HepG2 (cell line): ENCODE results near the gene TOX2. TPM values are rescaled to one million over a fixed set of nuclear protein-coding genes. Genes with fewer than 3 reads are reported as not detected.

ENCODE experiments used
- ATAC-seq: fragments of 200-7000 bp; cut with Tn5 transposase; 3 replicates; pipeline ENCODE4 v1.9.1; 2020; ENCODE audit warnings: mild to moderate bottlenecking, moderate library complexity
- BruUV-seq: library from RNA; stranded (reverse); fragments of 400-500 nt; replicated peaks from 2 replicates; lab custom pipeline; 2021; lab: Mats Ljungman, UMichigan
- CTCF ChIA-PET: fragments of 300-600 bp; formaldehyde crosslinking; extraction: SDS; loops from one replicate; lab custom pipeline; 2021; ENCODE audit warnings: low total read pairs, inconsistent platforms, low intra/inter-chr PET ratio; lab: Yijun Ruan, JAX
- POLR2A ChIA-PET: fragments of 350-600 bp; sonication (Branson Sonifier 250); formaldehyde crosslinking; loops from one replicate; lab custom pipeline; 2020; ENCODE audit warnings: antibody characterized with exemption, inconsistent platforms; lab: Yijun Ruan, JAX
- DNase-seq: peaks from one replicate; pipeline ENCODE4 v3.0.0-alpha.2; 2015; ENCODE audit warnings: low spot score
- FAIRE-seq: peaks from 3 replicates; lab custom pipeline; 2011; peaks lifted over from hg19 to GRCh38; lab: Jason Lieb, UNC
- H2AFZ ChIP-seq: one replicate; pipeline ENCODE4 v1.6.1; 2011; ENCODE audit warnings: low read length, inconsistent platforms
- H3K27ac ChIP-seq: fragments of 300-600 bp; 3 replicates; pipeline ENCODE4 v1.8.0; 2011; ENCODE audit warnings: mixed run types, mild to moderate bottlenecking, mixed read lengths, low read length, inconsistent platforms; ENCODE audit not compliant: insufficient read depth; ENCODE audit errors: extremely low read length
- H3K27me3 ChIP-seq, 2 experiments: fragments of 200-600 bp in 1 of 2; 2 replicates in 1 of 2; 3 replicates in 1 of 2; pipeline versions ENCODE4 v1.6.0 to v1.8.0; 2011; ENCODE audit warnings: low read length in 2 of 2, mild to moderate bottlenecking in 2 of 2, moderate library complexity in 2 of 2, inconsistent platforms in 1 of 2; ENCODE audit not compliant: insufficient read depth in 2 of 2, control insufficient read depth in 1 of 2
- H3K36me3 ChIP-seq, 2 experiments: fragments of 200-600 bp in 1 of 2; replicated peaks in 1 of 2; 2 replicates in 1 of 2; 3 replicates in 1 of 2; pipeline versions ENCODE4 v1.5.1 to v1.8.0; 2011; ENCODE audit warnings: low read length in 2 of 2, inconsistent platforms in 1 of 2; ENCODE audit not compliant: insufficient read depth in 2 of 2, control insufficient read depth in 1 of 2
- H3K4me1 ChIP-seq: 2 replicates; pipeline ENCODE4 v1.5.1; 2012; ENCODE audit warnings: low read length, inconsistent platforms; ENCODE audit not compliant: insufficient read depth
- H3K4me2 ChIP-seq: 2 replicates; pipeline ENCODE4 v1.6.0; 2011; ENCODE audit warnings: low read depth, low read length, inconsistent platforms
- H3K4me3 ChIP-seq, 3 experiments: fragments of 200-600 bp in 1 of 3; sonication (generic), shearing (Covaris generic) in 1 of 3; replicated peaks in 1 of 3; 2 replicates each; pipeline ENCODE4 v1.5.1; 2011 to 2016; ENCODE audit warnings: low read length in 3 of 3, inconsistent platforms in 2 of 3, low read depth in 2 of 3, mild to moderate bottlenecking in 2 of 3, control low read depth in 1 of 3, mixed read lengths in 1 of 3; ENCODE audit not compliant: insufficient read depth in 1 of 3
- H3K79me2 ChIP-seq: one replicate; pipeline ENCODE4 v1.6.1; 2011; ENCODE audit warnings: low read length, inconsistent platforms; ENCODE audit not compliant: insufficient read depth
- H3K9ac ChIP-seq: 2 replicates; pipeline ENCODE4 v1.6.0; 2011; ENCODE audit warnings: mild to moderate bottlenecking, low read depth, low read length, inconsistent platforms; ENCODE audit not compliant: insufficient read depth
- H3K9me3 ChIP-seq: 2 replicates; pipeline ENCODE4 v1.5.1; 2012; ENCODE audit warnings: mild to moderate bottlenecking, low read length
- H4K20me1 ChIP-seq: 2 replicates; pipeline ENCODE4 v1.6.0; 2011; ENCODE audit warnings: inconsistent platforms, mild to moderate bottlenecking, low read length, moderate library complexity; ENCODE audit not compliant: insufficient read depth
- CEBPG ChIP-seq: IDR thresholded peaks from 2 replicates; pipeline ENCODE4 v1.6.1; 2016
- JARID2 ChIP-seq: sonication (generic); formaldehyde crosslinking; IDR thresholded peaks from 2 replicates; pipeline ENCODE4 v1.8.1; 2023; ENCODE audit warnings: missing genetic modification reagents, inconsistent platforms; ENCODE audit not compliant: insufficient replicate concordance
- KLF13 ChIP-seq: sonication (generic); formaldehyde crosslinking; IDR thresholded peaks from 2 replicates; pipeline ENCODE4 v1.4.0; 2020; ENCODE audit warnings: mild to moderate bottlenecking, missing genetic modification reagents
- MLLT10 ChIP-seq: sonication (generic); formaldehyde crosslinking; IDR thresholded peaks from 2 replicates; pipeline ENCODE4 v1.4.0; 2020; ENCODE audit warnings: missing genetic modification reagents
- SALL1 ChIP-seq: sonication (generic); formaldehyde crosslinking; IDR thresholded peaks from 2 replicates; pipeline ENCODE4 v1.8.0; 2022; ENCODE audit warnings: mild to moderate bottlenecking, missing genetic modification reagents
- U2AF1 ChIP-seq: fragments of 200-400 bp; formaldehyde crosslinking; optimal IDR thresholded peaks from 2 replicates; pipeline ENCODE3; 2017; ENCODE audit warnings: mild to moderate bottlenecking, low read depth, low read length
- ZC3H13 ChIP-seq: sonication (generic); formaldehyde crosslinking; IDR thresholded peaks from 2 replicates; pipeline ENCODE4 v1.8.1; 2023; ENCODE audit warnings: mild to moderate bottlenecking, missing genetic modification reagents, moderate library complexity
- ZFP1 ChIP-seq: IDR thresholded peaks from 2 replicates; pipeline ENCODE4 v1.6.1; 2016
- ZNF136 ChIP-seq: sonication (generic); formaldehyde crosslinking; IDR thresholded peaks from 2 replicates; pipeline ENCODE4 v1.8.1; 2022; ENCODE audit warnings: low read depth, mild to moderate bottlenecking, moderate library complexity, missing genetic modification reagents
- ZNF234 ChIP-seq: sonication (generic); formaldehyde crosslinking; conservative IDR thresholded peaks from 2 replicates; pipeline ENCODE4 v1.5.1; 2020; ENCODE audit warnings: mild to moderate bottlenecking, missing genetic modification reagents
- ZNF749 ChIP-seq: sonication (generic); formaldehyde crosslinking; IDR thresholded peaks from 2 replicates; pipeline ENCODE4 v1.8.0; 2022; ENCODE audit warnings: mild to moderate bottlenecking, missing genetic modification reagents, moderate library complexity, borderline replicate concordance
- ZNF788 ChIP-seq: sonication (generic); formaldehyde crosslinking; IDR thresholded peaks from 2 replicates; pipeline ENCODE4 v1.5.0; 2020; ENCODE audit warnings: mild to moderate bottlenecking, missing genetic modification reagents, borderline replicate concordance
- ZSCAN29 ChIP-seq: sonication (generic); formaldehyde crosslinking; conservative IDR thresholded peaks from 2 replicates; pipeline ENCODE4 v1.4.0; 2020; ENCODE audit warnings: mild to moderate bottlenecking, missing genetic modification reagents
- WGBS: methylation state at CpG from one replicate; pipeline ENCODE4 v1.1.6; 2017; ENCODE audit warnings: low lambda C conversion rate; 5-methylcytosine and 5-hydroxymethylcytosine counted together
- in situ Hi-C: cut with HindIII; loops from 2 replicates; pipeline ENCODE4 v1.10.0; 2017; ENCODE audit warnings: low pct_unique_long_range_greater_than_20kb; ENCODE audit not compliant: extremely low pct_ligation_motif_present
- intact Hi-C: fragments of 100-400 bp; cut with micrococcal nuclease; formaldehyde crosslinking; loops from one replicate; pipeline ENCODE4 v1.10.0; 2022; ENCODE audit not compliant: unreplicated experiment
- polyA plus RNA-seq, 8 experiments: library from polyadenylated mRNA; depleted of rRNA in 3 of 8; stranded (reverse) in 7 of 8; unstranded in 1 of 8; fragments of >200 nt; fragmentation: Illumina TruSeq in 4 of 8; extraction: Trizol in 4 of 8; gene quantifications; 2 replicates each; pipeline versions ENCODE4 v1.2.1 to v1.2.3, GENCODE V29; 2011 to 2016; ENCODE audit warnings: low read depth in 4 of 8, missing spikeins in 1 of 8, mixed read lengths in 1 of 8; ENCODE audit not compliant: insufficient read depth in 1 of 8
- total RNA-seq, 5 experiments: library from RNA; depleted of rRNA; stranded (reverse); fragments of >200 nt; fragmentation: Illumina TruSeq; extraction: Trizol; gene quantifications; 2 replicates each; pipeline ENCODE4 v1.2.3, GENCODE V29; 2016; ENCODE audit warnings: low read depth in 1 of 5
- TF ChIP-seq, protein P1 (sequence below): sonication (generic); formaldehyde crosslinking; IDR thresholded peaks from 2 replicates; pipeline ENCODE4 v1.5.0; 2020; ENCODE audit warnings: missing genetic modification reagents
- TF ChIP-seq, protein P2 (sequence below): sonication (generic); formaldehyde crosslinking; IDR thresholded peaks from 2 replicates; pipeline ENCODE4 v1.8.0; 2022; ENCODE audit warnings: missing genetic modification reagents, mild to moderate bottlenecking, moderate library complexity, borderline replicate concordance

TOX2 gene
- total and polyA plus RNA-seq, 2 of the 13 experiments (the other 11 are each of a cell fraction or from before 2014, with no cell fraction given): not detected

DNA sequence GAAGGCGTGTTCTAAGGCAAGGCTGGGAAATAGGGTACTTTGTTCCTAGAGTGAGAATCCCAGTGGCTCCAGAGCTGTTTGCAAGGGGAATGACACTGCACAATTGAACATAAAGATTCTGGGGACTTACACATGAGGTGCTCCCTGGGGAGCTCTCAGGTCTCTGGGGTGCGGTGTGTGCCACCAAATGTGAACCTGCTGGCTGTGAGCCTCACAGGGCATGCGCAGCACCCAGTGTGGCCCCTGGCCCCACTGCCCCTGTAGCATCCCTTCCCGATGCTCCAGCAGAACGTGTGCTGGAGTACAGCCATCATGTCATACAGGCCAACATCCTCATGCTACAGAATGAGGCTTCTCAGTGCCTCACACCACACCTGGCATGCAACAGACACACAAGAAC, 68.2 kb downstream of the TOX2 start:
- H3K27me3 ChIP-seq: peaks cover 2 to 3% of the 10 kb centered on the region in 2 experiments; a peak in 2 of 5 replicates
- H3K27ac ChIP-seq: no peak overlapping the region
- ChIA-PET CTCF (no interaction called here), POLR2A (no interaction called here)
- FAIRE-seq (no peak), ATAC-seq (peak; percentile 23; the same call in 1 of the 3 replicates), DNase-seq (no peak)
- H3K4me1 ChIP-seq: no peaks in the 10 kb centered on the region
- H3K79me2 ChIP-seq: no peaks in the 10 kb centered on the region
- intact Hi-C loops (no loop called here), in situ Hi-C loops (no loop called here)
- WGBS: 5% methylated on average over 3 of the region's 5 CpGs
- H2AFZ ChIP-seq: no peak overlapping the region
- no peak overlapping the region for H3K4me3 ChIP-seq
- no peaks in the 10 kb centered on the region for H3K36me3 ChIP-seq
- H3K4me2 ChIP-seq: no peak overlapping the region
- no peaks in the 10 kb centered on the region; the same call in 1 of the 2 replicates for H4K20me1 ChIP-seq
- H3K9ac ChIP-seq: no peak overlapping the region
- TF ChIP-seq U2AF1 (no peak), SALL1 (CRISPR knock-in tag) (no peak), ZNF788 (CRISPR knock-in tag) (no peak), ZNF749 (CRISPR knock-in tag) (no peak), ZNF234 (CRISPR knock-in tag) (no peak), ZFP1 (CRISPR knock-in tag) (no peak), ZSCAN29 (CRISPR knock-in tag) (no peak), ZC3H13 (no peak), JARID2 (no peak), CEBPG (no peak), KLF13 (CRISPR knock-in tag) (no peak), ZNF136 (CRISPR knock-in tag) (no peak), MLLT10 (no peak)
- TF ChIP-seq, protein P1, sequence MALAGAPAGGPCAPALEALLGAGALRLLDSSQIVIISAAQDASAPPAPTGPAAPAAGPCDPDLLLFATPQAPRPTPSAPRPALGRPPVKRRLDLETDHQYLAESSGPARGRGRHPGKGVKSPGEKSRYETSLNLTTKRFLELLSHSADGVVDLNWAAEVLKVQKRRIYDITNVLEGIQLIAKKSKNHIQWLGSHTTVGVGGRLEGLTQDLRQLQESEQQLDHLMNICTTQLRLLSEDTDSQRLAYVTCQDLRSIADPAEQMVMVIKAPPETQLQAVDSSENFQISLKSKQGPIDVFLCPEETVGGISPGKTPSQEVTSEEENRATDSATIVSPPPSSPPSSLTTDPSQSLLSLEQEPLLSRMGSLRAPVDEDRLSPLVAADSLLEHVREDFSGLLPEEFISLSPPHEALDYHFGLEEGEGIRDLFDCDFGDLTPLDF (CRISPR knock-in tag): no peak
- TF ChIP-seq, protein P2, sequence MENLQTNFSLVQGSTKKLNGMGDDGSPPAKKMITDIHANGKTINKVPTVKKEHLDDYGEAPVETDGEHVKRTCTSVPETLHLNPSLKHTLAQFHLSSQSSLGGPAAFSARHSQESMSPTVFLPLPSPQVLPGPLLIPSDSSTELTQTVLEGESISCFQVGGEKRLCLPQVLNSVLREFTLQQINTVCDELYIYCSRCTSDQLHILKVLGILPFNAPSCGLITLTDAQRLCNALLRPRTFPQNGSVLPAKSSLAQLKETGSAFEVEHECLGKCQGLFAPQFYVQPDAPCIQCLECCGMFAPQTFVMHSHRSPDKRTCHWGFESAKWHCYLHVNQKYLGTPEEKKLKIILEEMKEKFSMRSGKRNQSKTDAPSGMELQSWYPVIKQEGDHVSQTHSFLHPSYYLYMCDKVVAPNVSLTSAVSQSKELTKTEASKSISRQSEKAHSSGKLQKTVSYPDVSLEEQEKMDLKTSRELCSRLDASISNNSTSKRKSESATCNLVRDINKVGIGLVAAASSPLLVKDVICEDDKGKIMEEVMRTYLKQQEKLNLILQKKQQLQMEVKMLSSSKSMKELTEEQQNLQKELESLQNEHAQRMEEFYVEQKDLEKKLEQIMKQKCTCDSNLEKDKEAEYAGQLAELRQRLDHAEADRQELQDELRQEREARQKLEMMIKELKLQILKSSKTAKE (CRISPR knock-in tag): no peak
- H3K9me3 ChIP-seq: no peaks in the 10 kb centered on the region
- BruUV-seq: no TSS peak
